ENCODE results near the gene PPP1R12B.

Gene PPP1R12B

DNA sequence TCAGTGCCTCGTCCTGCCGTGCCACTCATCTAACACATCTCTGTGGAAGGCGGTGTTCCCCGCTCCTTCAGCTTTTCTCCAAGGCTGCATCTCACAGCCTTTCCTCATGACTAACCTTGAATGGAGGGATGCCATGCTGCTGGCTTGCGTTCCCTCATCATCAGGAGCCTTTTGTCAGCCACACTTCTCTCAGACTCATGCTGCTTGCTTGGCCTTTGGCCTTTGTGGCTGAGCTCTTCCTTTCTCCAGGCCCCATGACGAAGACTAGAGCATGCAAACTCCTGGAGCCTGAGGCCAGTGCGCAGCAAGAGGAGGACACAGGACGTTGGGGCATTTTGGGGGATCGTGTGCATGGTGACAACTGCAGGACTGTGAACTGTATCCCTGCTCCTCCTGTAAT, 291.0 kb downstream of the PPP1R12B start:
- no peak for DNase-seq

DNA sequence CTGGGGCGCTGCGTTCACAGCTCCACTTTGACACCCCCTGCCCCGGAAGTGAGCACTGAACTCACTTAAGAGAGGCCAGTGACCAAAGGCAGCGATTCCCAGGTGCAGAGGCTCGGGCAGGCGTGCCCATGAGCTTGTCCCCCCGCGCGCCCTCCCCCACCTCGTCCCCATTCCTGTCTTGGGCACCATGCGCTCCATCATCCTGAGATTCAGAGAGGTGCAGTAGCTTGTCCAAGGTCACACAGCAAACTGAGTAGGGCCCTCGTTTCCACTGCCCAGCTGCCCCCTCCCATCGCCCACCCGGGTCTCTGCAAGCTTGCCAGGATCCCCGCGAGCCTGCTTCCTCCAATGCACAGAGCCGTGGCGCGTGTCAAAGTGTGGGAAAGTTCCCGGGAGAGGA, 293.7 kb downstream of the PPP1R12B start:
- DNase-seq = no peak

Data from NCI-H1930 (cell line).